Activated naive CD8-positive, alpha-beta T cell (primary cell): ENCODE measurements around the gene SPEF1.
A peak's percentile ranks its signal among the peaks of the same experiment; 100 is the strongest.
"Not testable (repeated sequence)": the region's sequence is repeated elsewhere in the genome, so short reads cannot be mapped to it uniquely, and the experiment has no call there.

ENCODE experiments used
- H3K27ac Mint-ChIP-seq: one replicate; pipeline ENCODE4 v1.8.0; 2021; ENCODE audit warnings: mixed read lengths
- H3K27me3 Mint-ChIP-seq: one replicate; pipeline ENCODE4 v1.8.0; 2021; ENCODE audit warnings: mixed read lengths
- H3K36me3 Mint-ChIP-seq: one replicate; pipeline ENCODE4 v1.8.0; 2021; ENCODE audit warnings: mixed read lengths
- H3K4me1 Mint-ChIP-seq: one replicate; pipeline ENCODE4 v1.8.0; 2021; ENCODE audit warnings: low read depth, mixed read lengths
- H3K4me3 Mint-ChIP-seq: one replicate; pipeline ENCODE4 v1.8.0; 2021; ENCODE audit warnings: mild to moderate bottlenecking, mixed read lengths
- H3K9me3 Mint-ChIP-seq: one replicate; pipeline ENCODE4 v1.8.0; 2021; ENCODE audit warnings: low read depth, mixed read lengths

The SPEF1 gene

GRCh38 chr20:3800256-3800877 is 19.1 kb upstream of the SPEF1 start:
- Mint-ChIP-seq H3K9me3 (no peaks in the 10 kb centered on the region), H3K36me3 (peaks cover 10% of the 10 kb centered on the region), H3K4me3 (peak overlapping the region; percentile 40), H3K27me3 (no peaks in the 10 kb centered on the region), H3K27ac (peak overlapping the region; percentile 92), H3K4me1 (peaks cover 73% of the 10 kb centered on the region)

- peaks cover 66% of the 10 kb centered on the region for H3K4me1 Mint-ChIP-seq
- H3K4me3 Mint-ChIP-seq, result peak overlapping the region; percentile 90
- H3K27me3 Mint-ChIP-seq, result no peaks in the 10 kb centered on the region
- no peaks in the 10 kb centered on the region for H3K9me3 Mint-ChIP-seq
- H3K27ac Mint-ChIP-seq, result peak overlapping the region; percentile 92
- H3K36me3 Mint-ChIP-seq, result peaks cover 10% of the 10 kb centered on the region
These were observed 17.6 kb upstream of the SPEF1 start for GRCh38 chr20:3798908-3799248.

- peak overlapping the region; percentile 90 for H3K4me3 Mint-ChIP-seq
- no peaks in the 10 kb centered on the region for H3K27me3 Mint-ChIP-seq
- peaks cover 7% of the 10 kb centered on the region for H3K36me3 Mint-ChIP-seq
- no peaks in the 10 kb centered on the region for H3K9me3 Mint-ChIP-seq
- peaks cover 62% of the 10 kb centered on the region for H3K4me1 Mint-ChIP-seq
- peak overlapping the region; percentile 92 for H3K27ac Mint-ChIP-seq
These were observed 17.1 kb upstream of the SPEF1 start for GRCh38 chr20:3798373-3798768.

GRCh38 chr20:3797592-3798372 is 16.5 kb upstream of the SPEF1 start:
- peaks cover 4% of the 10 kb centered on the region for H3K36me3 Mint-ChIP-seq
- no peaks in the 10 kb centered on the region for H3K9me3 Mint-ChIP-seq
- peak overlapping the region; percentile 90 for H3K4me3 Mint-ChIP-seq
- no peaks in the 10 kb centered on the region for H3K27me3 Mint-ChIP-seq
- peaks cover 60% of the 10 kb centered on the region for H3K4me1 Mint-ChIP-seq
- H3K27ac Mint-ChIP-seq, result peak overlapping the region; percentile 92

- peaks cover 2% of the 10 kb centered on the region for H3K36me3 Mint-ChIP-seq
- H3K4me1 Mint-ChIP-seq, result peaks cover 55% of the 10 kb centered on the region
- H3K9me3 Mint-ChIP-seq, result no peaks in the 10 kb centered on the region
- no peaks in the 10 kb centered on the region for H3K27me3 Mint-ChIP-seq
- H3K4me3 Mint-ChIP-seq, result peak overlapping the region; percentile 90
- peak overlapping the region; percentile 92 for H3K27ac Mint-ChIP-seq
These were observed 15.9 kb upstream of the SPEF1 start for GRCh38 chr20:3797226-3797545.

DNA sequence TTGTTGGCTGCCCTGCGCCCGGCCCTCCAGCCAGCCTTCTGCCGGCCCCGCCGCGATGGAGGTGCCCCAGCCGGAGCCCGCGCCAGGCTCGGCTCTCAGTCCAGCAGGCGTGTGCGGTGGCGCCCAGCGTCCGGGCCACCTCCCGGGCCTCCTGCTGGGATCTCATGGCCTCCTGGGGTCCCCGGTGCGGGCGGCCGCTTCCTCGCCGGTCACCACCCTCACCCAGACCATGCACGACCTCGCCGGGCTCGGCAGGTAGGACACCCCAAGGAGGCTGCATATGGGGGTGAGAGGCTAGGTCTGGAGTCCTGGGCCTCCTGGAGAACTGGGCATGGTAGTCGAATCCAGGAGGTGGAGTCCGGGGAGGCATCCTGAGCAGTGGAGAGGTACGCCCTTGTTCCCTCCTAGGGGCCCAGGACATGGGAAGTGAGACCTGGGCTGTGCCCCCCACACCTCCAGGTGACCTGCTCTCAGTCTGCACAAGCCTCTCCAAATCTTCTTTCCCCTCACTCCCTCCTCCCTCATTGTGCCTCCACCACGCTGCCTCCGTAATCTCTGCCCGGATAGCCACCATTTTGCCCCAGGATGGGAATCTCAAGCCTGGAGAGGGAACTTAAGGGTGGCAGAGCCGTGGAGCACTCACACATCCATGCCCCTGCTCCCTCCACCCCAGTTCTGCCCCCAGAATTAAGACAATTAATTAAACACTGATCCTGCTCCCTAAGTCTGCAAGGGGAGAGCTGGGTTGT is 15.4 kb upstream of the SPEF1 start:
- peaks cover 55% of the 10 kb centered on the region for H3K4me1 Mint-ChIP-seq
- H3K27ac Mint-ChIP-seq, result peak overlapping the region; percentile 92
- H3K27me3 Mint-ChIP-seq, result no peaks in the 10 kb centered on the region
- peaks cover 2% of the 10 kb centered on the region for H3K36me3 Mint-ChIP-seq
- H3K9me3 Mint-ChIP-seq, result no peaks in the 10 kb centered on the region
- peak overlapping the region; percentile 90 for H3K4me3 Mint-ChIP-seq

- Mint-ChIP-seq H3K4me3 (peak within 1 kb of the TSS; percentile 91), H3K27ac (peak within 1 kb of the TSS; percentile 94), H3K27me3 (no peaks in the 10 kb centered on the region), H3K9me3 (no peaks in the 10 kb centered on the region), H3K36me3 (peaks cover 2% of the 10 kb centered on the region), H3K4me1 (peaks cover 47% of the 10 kb centered on the region)
These were observed 14.5 kb upstream of the SPEF1 start, which contains the start of gene CDC25B for GRCh38 chr20:3795511-3796468. TSS of gene CDC25B (plus strand) at chr20:3796310. CDS start at chr20:3796532, 222 bp downstream.

GRCh38 chr20:3794701-3795420 is 13.6 kb upstream of the SPEF1 start:
- Mint-ChIP-seq H3K9me3 (no peaks in the 10 kb centered on the region), H3K27me3 (no peaks in the 10 kb centered on the region), H3K27ac (peak overlapping the region; percentile 94), H3K36me3 (no peaks in the 10 kb centered on the region), H3K4me3 (peak overlapping the region; percentile 91), H3K4me1 (peaks cover 39% of the 10 kb centered on the region)

GRCh38 chr20:3794168-3794567 is 12.9 kb upstream of the SPEF1 start:
- not testable (repeated sequence) for H3K9me3 Mint-ChIP-seq
- peak overlapping the region; percentile 46 for H3K27ac Mint-ChIP-seq

GRCh38 chr20:3789201-3789600 is 8.0 kb upstream of the SPEF1 start:
- H3K36me3 Mint-ChIP-seq, H3K27me3 Mint-ChIP-seq, H3K9me3 Mint-ChIP-seq, H3K27ac Mint-ChIP-seq, H3K4me3 Mint-ChIP-seq: not testable (repeated sequence)
- H3K4me1 Mint-ChIP-seq, result peaks cover 19% of the 10 kb centered on the region

More at GRCh38 chr20:3794168-3794567, 12.9 kb upstream of the SPEF1 start:
- not testable (repeated sequence) for H3K36me3 Mint-ChIP-seq, H3K4me3 Mint-ChIP-seq, H3K27me3 Mint-ChIP-seq
- peaks cover 32% of the 10 kb centered on the region for H3K4me1 Mint-ChIP-seq

GRCh38 chr20:3788685-3789155 is 7.5 kb upstream of the SPEF1 start:
- peak overlapping the region; percentile 42 for H3K4me3 Mint-ChIP-seq
- H3K4me1 Mint-ChIP-seq, result peaks cover 19% of the 10 kb centered on the region
- H3K36me3 Mint-ChIP-seq, result no peaks in the 10 kb centered on the region
- H3K27me3 Mint-ChIP-seq, result no peaks in the 10 kb centered on the region
- no peaks in the 10 kb centered on the region for H3K9me3 Mint-ChIP-seq
- H3K27ac Mint-ChIP-seq, result no peak overlapping the region

DNA sequence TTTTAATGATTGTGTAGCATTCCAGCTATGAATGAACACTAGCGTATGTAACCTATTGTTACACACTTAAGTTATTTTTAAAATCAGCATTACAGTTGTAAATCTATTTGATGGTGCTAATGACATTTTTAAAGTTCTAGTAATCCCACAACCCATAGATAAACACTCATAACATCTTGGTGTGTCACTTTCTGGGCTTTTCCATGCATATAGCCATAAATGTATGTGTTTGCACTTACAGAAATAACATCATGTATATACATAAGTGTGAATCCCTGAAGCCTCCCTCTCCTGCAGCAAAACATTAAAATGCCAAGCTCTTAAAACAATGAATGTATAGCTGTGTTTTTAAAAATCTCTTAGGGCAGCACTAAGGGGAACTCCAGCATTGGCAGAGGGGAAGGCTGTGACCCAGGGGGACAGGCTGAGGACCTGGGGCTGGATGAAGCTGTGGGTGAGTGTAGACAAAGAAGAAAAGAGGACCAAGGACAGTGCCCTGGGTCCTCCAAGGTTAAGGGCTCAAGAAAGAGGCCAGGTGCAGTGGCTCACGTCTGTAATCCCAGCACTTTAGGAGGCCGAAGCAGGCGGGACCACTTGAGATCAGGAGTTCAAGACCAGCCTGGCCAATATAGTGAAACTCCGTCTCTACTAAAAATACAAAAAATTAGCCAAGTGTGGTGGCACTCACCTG is 6.2 kb upstream of the SPEF1 start:
- peak overlapping the region; percentile 58 for H3K27ac Mint-ChIP-seq
- no peaks in the 10 kb centered on the region for H3K27me3 Mint-ChIP-seq
- H3K36me3 Mint-ChIP-seq, result no peaks in the 10 kb centered on the region
- peaks cover 27% of the 10 kb centered on the region for H3K4me1 Mint-ChIP-seq
- no peaks in the 10 kb centered on the region for H3K9me3 Mint-ChIP-seq
- H3K4me3 Mint-ChIP-seq, result peak overlapping the region; percentile 71

- no peaks in the 10 kb centered on the region for H3K27me3 Mint-ChIP-seq
- H3K27ac Mint-ChIP-seq, result peak within 1 kb of the TSS; percentile 58
- peaks cover 28% of the 10 kb centered on the region for H3K4me1 Mint-ChIP-seq
- no peaks in the 10 kb centered on the region for H3K36me3 Mint-ChIP-seq
- H3K9me3 Mint-ChIP-seq, result no peaks in the 10 kb centered on the region
- peak within 1 kb of the TSS; percentile 85 for H3K4me3 Mint-ChIP-seq
These were observed 5.5 kb upstream of the SPEF1 start, which contains the start of gene CENPB for GRCh38 chr20:3786665-3787323. TSS of gene CENPB (minus strand) at chr20:3786740. CDS start at chr20:3786483, 257 bp downstream.
